ENCODE data around the gene CDRT4.
A peak's percentile ranks its signal among the peaks of the same experiment; 100 is the strongest.
"Not testable (repeated sequence)": the region's sequence is repeated elsewhere in the genome, so short reads cannot be mapped to it uniquely, and the experiment has no call there.

The CDRT4 gene

GRCh38 chr17:15439205-15439985 is 28.0 kb downstream of the CDRT4 start:
- not testable (repeated sequence) for H3K4me1 ChIP-seq (ENCODE audit: control insufficient read depth, insufficient read depth, low read length); H3K36me3 ChIP-seq (ENCODE audit: insufficient read depth, low read length); H3K4me3 ChIP-seq (ENCODE audit: low read length); H3K9me3 ChIP-seq (replicated peaks; ENCODE audit: low read length); H3K27me3 ChIP-seq (ENCODE audit: control insufficient read depth, insufficient read depth, low read length); H3K9ac ChIP-seq (ENCODE audit: low read depth, low read length); H3K4me2 ChIP-seq (ENCODE audit: low read length)

GRCh38 chr17:15438491-15439105 is 28.8 kb downstream of the CDRT4 start:
- Histone ChIP-seq H3K36me3 (ENCODE audit: insufficient read depth, low read length) (no peaks in the 10 kb centered on the region), H3K9me3 (replicated peaks; ENCODE audit: low read length) (no peaks in the 10 kb centered on the region), H3K27me3 (ENCODE audit: control insufficient read depth, insufficient read depth, low read length) (no peaks in the 10 kb centered on the region), H3K4me1 (ENCODE audit: control insufficient read depth, insufficient read depth, low read length) (peaks cover 8% of the 10 kb centered on the region), H3K4me3 (ENCODE audit: low read length) (no peak overlapping the region), H3K4me2 (ENCODE audit: low read length) (no peak overlapping the region), H3K9ac (ENCODE audit: low read depth, low read length) (no peak overlapping the region)

- Histone ChIP-seq H3K27me3 (ENCODE audit: control insufficient read depth, insufficient read depth, low read length) (no peaks in the 10 kb centered on the region), H3K9ac (ENCODE audit: low read depth, low read length) (no peak overlapping the region), H3K4me3 (ENCODE audit: low read length) (no peak overlapping the region), H3K36me3 (ENCODE audit: insufficient read depth, low read length) (no peaks in the 10 kb centered on the region), H3K4me2 (ENCODE audit: low read length) (no peak overlapping the region), H3K9me3 (replicated peaks; ENCODE audit: low read length) (no peaks in the 10 kb centered on the region), H3K4me1 (ENCODE audit: control insufficient read depth, insufficient read depth, low read length) (peaks cover 8% of the 10 kb centered on the region)
Observed at GRCh38 chr17:15437303-15437635, 30.2 kb downstream of the CDRT4 start.

GRCh38 chr17:15436473-15437302 is 30.7 kb downstream of the CDRT4 start:
- H3K4me2 ChIP-seq (ENCODE audit: low read length): no peak overlapping the region
- no peaks in the 10 kb centered on the region for H3K9me3 ChIP-seq (replicated peaks; ENCODE audit: low read length)
- H3K4me1 ChIP-seq (ENCODE audit: control insufficient read depth, insufficient read depth, low read length): peaks cover 8% of the 10 kb centered on the region
- H3K36me3 ChIP-seq (ENCODE audit: insufficient read depth, low read length): no peaks in the 10 kb centered on the region
- H3K27me3 ChIP-seq (ENCODE audit: control insufficient read depth, insufficient read depth, low read length): no peaks in the 10 kb centered on the region
- no peak overlapping the region for H3K9ac ChIP-seq (ENCODE audit: low read depth, low read length)
- H3K4me3 ChIP-seq (ENCODE audit: low read length): no peak overlapping the region

GRCh38 chr17:15434956-15435355 is 32.5 kb downstream of the CDRT4 start:
- no peaks in the 10 kb centered on the region for H3K27me3 ChIP-seq (ENCODE audit: control insufficient read depth, insufficient read depth, low read length)
- H3K36me3 ChIP-seq (ENCODE audit: insufficient read depth, low read length): no peaks in the 10 kb centered on the region
- no peak overlapping the region for H3K4me2 ChIP-seq (ENCODE audit: low read length)
- H3K4me1 ChIP-seq (ENCODE audit: control insufficient read depth, insufficient read depth, low read length): peaks cover 18% of the 10 kb centered on the region
- no peaks in the 10 kb centered on the region for H3K9me3 ChIP-seq (replicated peaks; ENCODE audit: low read length)
- H3K4me3 ChIP-seq (ENCODE audit: low read length): no peak overlapping the region
- H3K9ac ChIP-seq (ENCODE audit: low read depth, low read length): no peak overlapping the region

GRCh38 chr17:15432807-15433611 is 34.4 kb downstream of the CDRT4 start:
- Histone ChIP-seq H3K9me3 (replicated peaks; ENCODE audit: low read length) (no peaks in the 10 kb centered on the region), H3K9ac (ENCODE audit: low read depth, low read length) (no peak overlapping the region), H3K4me2 (ENCODE audit: low read length) (no peak overlapping the region), H3K4me1 (ENCODE audit: control insufficient read depth, insufficient read depth, low read length) (peaks cover 18% of the 10 kb centered on the region), H3K27me3 (ENCODE audit: control insufficient read depth, insufficient read depth, low read length) (no peaks in the 10 kb centered on the region), H3K4me3 (ENCODE audit: low read length) (no peak overlapping the region), H3K36me3 (ENCODE audit: insufficient read depth, low read length) (no peaks in the 10 kb centered on the region)

- Histone ChIP-seq H3K27me3 (ENCODE audit: control insufficient read depth, insufficient read depth, low read length) (peaks cover 4% of the 10 kb centered on the region), H3K9ac (ENCODE audit: low read depth, low read length) (no peak overlapping the region), H3K36me3 (ENCODE audit: insufficient read depth, low read length) (no peaks in the 10 kb centered on the region)
Observed at GRCh38 chr17:15431766-15432165, 35.7 kb downstream of the CDRT4 start.

GRCh38 chr17:15431196-15431595 is 36.2 kb downstream of the CDRT4 start:
- H3K4me2 ChIP-seq (ENCODE audit: low read length): peak overlapping the region; percentile 17
- peaks cover 4% of the 10 kb centered on the region for H3K27me3 ChIP-seq (ENCODE audit: control insufficient read depth, insufficient read depth, low read length)
- no peaks in the 10 kb centered on the region for H3K9me3 ChIP-seq (replicated peaks; ENCODE audit: low read length)
- H3K36me3 ChIP-seq (ENCODE audit: insufficient read depth, low read length): no peaks in the 10 kb centered on the region
- H3K4me1 ChIP-seq (ENCODE audit: control insufficient read depth, insufficient read depth, low read length): peaks cover 11% of the 10 kb centered on the region
- H3K9ac ChIP-seq (ENCODE audit: low read depth, low read length): no peak overlapping the region
- H3K4me3 ChIP-seq (ENCODE audit: low read length): no peak overlapping the region

More at GRCh38 chr17:15431766-15432165, 35.7 kb downstream of the CDRT4 start:
- Histone ChIP-seq H3K4me3 (ENCODE audit: low read length) (no peak overlapping the region), H3K4me2 (ENCODE audit: low read length) (no peak overlapping the region), H3K4me1 (ENCODE audit: control insufficient read depth, insufficient read depth, low read length) (peaks cover 17% of the 10 kb centered on the region), H3K9me3 (replicated peaks; ENCODE audit: low read length) (no peaks in the 10 kb centered on the region)

- peaks cover 11% of the 10 kb centered on the region for H3K27me3 ChIP-seq (ENCODE audit: control insufficient read depth, insufficient read depth, low read length)
- no peak overlapping the region for H3K9ac ChIP-seq (ENCODE audit: low read depth, low read length)
- no peaks in the 10 kb centered on the region for H3K9me3 ChIP-seq (replicated peaks; ENCODE audit: low read length)
- H3K4me1 ChIP-seq (ENCODE audit: control insufficient read depth, insufficient read depth, low read length): no peaks in the 10 kb centered on the region
- no peaks in the 10 kb centered on the region for H3K36me3 ChIP-seq (ENCODE audit: insufficient read depth, low read length)
- no peak overlapping the region for H3K4me2 ChIP-seq (ENCODE audit: low read length)
- H3K4me3 ChIP-seq (ENCODE audit: low read length): no peak overlapping the region
Observed at GRCh38 chr17:15424521-15424920, 42.9 kb downstream of the CDRT4 start.

- no peak overlapping the region for H3K9ac ChIP-seq (ENCODE audit: low read depth, low read length)
- no peaks in the 10 kb centered on the region for H3K4me1 ChIP-seq (ENCODE audit: control insufficient read depth, insufficient read depth, low read length)
- H3K27me3 ChIP-seq (ENCODE audit: control insufficient read depth, insufficient read depth, low read length): peaks cover 9% of the 10 kb centered on the region
- H3K36me3 ChIP-seq (ENCODE audit: insufficient read depth, low read length): no peaks in the 10 kb centered on the region
- no peak overlapping the region for H3K4me3 ChIP-seq (ENCODE audit: low read length)
- no peaks in the 10 kb centered on the region for H3K9me3 ChIP-seq (replicated peaks; ENCODE audit: low read length)
- no peak overlapping the region for H3K4me2 ChIP-seq (ENCODE audit: low read length)
Observed at GRCh38 chr17:15422392-15422965, 44.9 kb downstream of the CDRT4 start.

GRCh38 chr17:15418781-15419180 is 48.6 kb downstream of the CDRT4 start:
- Histone ChIP-seq H3K4me2 (ENCODE audit: low read length) (no peak overlapping the region), H3K36me3 (ENCODE audit: insufficient read depth, low read length) (no peaks in the 10 kb centered on the region), H3K9me3 (replicated peaks; ENCODE audit: low read length) (no peaks in the 10 kb centered on the region), H3K27me3 (ENCODE audit: control insufficient read depth, insufficient read depth, low read length) (peaks cover 9% of the 10 kb centered on the region), H3K4me1 (ENCODE audit: control insufficient read depth, insufficient read depth, low read length) (no peaks in the 10 kb centered on the region), H3K4me3 (ENCODE audit: low read length) (no peak overlapping the region), H3K9ac (ENCODE audit: low read depth, low read length) (no peak overlapping the region)
